Activated T-helper 17 cell treated with anti-CD3 and anti-CD28 coated beads, Interleukin-2, amount 50 U/mL, for 72 hours (primary cell): ENCODE measurements around the gene TTLL1. TPM values are rescaled to one million over a fixed set of nuclear protein-coding genes. Genes with fewer than 3 reads are reported as not detected.

ENCODE experiments used
- ATAC-seq: fragments of 150-1000 bp; cut with Tn5 transposase; replicated peaks from 2 replicates; pipeline ENCODE4 v1.10.0; 2021; ENCODE audit warnings: mild to moderate bottlenecking, moderate library complexity
- H3K27ac Mint-ChIP-seq: one replicate; pipeline ENCODE4 v1.8.0; 2022; ENCODE audit warnings: mixed read lengths
- H3K27me3 Mint-ChIP-seq: one replicate; pipeline ENCODE4 v1.8.0; 2022; ENCODE audit warnings: mixed read lengths
- H3K36me3 Mint-ChIP-seq: one replicate; pipeline ENCODE4 v1.8.0; 2022; ENCODE audit warnings: low read depth, mild to moderate bottlenecking, mixed read lengths
- H3K4me1 Mint-ChIP-seq: one replicate; pipeline ENCODE4 v1.8.0; 2022; ENCODE audit warnings: mixed read lengths
- H3K4me3 Mint-ChIP-seq: one replicate; pipeline ENCODE4 v1.8.0; 2022; ENCODE audit warnings: mild to moderate bottlenecking, mixed read lengths
- H3K9me3 Mint-ChIP-seq: one replicate; pipeline ENCODE4 v1.8.0; 2022; ENCODE audit warnings: mixed read lengths
- total RNA-seq, 2 donors: library from RNA; stranded (reverse); gene quantifications; one replicate each; pipeline ENCODE4 v1.2.3, GENCODE V29; 2022

The TTLL1 gene
- total RNA-seq = 1 to 10 TPM; 2.9 to 4.1 TPM

DNA sequence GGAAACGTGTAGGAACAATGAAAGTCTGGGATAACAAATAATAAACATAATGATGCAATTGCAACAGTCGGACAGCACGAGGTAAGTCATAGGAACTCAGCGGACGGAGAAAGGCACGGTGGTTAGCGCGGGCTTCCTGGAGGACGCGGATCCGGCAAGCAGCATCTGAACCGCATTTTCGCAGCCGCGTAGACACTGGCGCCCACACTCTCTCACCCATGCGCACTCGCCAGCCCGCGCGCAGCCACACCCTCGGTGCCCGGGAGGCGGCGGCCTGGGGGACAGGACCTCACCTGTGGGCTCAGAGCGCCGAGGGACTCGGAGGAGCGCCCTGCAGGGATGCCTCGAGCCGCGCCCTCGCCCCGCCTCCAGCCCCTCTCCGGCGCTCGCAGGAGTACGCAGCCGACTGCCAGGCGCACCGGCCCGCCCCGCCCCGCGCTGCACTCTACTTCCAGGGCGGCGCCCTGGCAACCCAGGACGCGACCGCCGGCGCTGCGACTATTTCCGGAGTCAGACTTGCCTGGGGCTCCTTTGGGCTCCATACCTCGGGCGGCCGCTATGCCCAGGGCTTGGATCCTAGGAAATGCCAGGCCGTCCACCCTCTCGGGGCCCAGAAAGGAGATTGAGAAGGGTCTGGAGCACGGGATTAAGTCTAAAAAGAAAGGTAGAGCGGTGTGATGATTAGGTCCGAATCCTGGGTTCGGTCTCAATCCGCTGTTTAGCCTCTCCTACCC, at the start of gene TTLL1:
TTLL1 (minus strand) TSS at position 408 of the 734 bp plus-strand sequence. CDS start 13,805 bp downstream, outside the sequence.
- H3K4me3 Mint-ChIP-seq = peak within 1 kb of the TSS; percentile 97
- H3K36me3 Mint-ChIP-seq = no peaks in the 10 kb centered on the region
- H3K27ac Mint-ChIP-seq = peak within 1 kb of the TSS; percentile 87
- H3K4me1 Mint-ChIP-seq = peaks cover 14% of the 10 kb centered on the region
- H3K27me3 Mint-ChIP-seq = no peaks in the 10 kb centered on the region
- H3K9me3 Mint-ChIP-seq = no peaks in the 10 kb centered on the region
- ATAC-seq = peak; percentile 95

DNA sequence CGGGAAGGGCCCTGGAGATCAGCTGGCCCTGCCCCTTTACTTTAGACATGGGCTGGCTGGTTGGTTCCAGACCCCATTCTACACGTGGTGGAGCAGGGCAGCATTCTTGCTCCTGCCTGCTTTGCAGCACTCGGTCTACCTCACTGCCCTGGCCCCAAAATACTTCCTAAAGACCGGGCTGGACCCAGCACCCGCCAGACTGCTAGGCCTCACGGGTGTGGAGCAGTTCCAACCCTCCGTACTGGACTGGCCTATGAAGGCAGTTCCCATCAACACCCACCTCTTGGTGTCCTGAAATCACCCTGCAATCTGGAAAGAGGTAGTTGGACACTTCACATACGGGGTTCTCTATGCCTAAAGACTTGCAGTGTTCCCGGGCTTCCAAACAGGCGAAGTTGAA, 47.6 kb upstream of the TTLL1 start:
- Mint-ChIP-seq H3K36me3 (peaks cover 86% of the 10 kb centered on the region), H3K9me3 (no peaks in the 10 kb centered on the region), H3K27ac (no peak overlapping the region), H3K27me3 (no peaks in the 10 kb centered on the region), H3K4me3 (no peak overlapping the region), H3K4me1 (no peaks in the 10 kb centered on the region)
- no peak for ATAC-seq

DNA sequence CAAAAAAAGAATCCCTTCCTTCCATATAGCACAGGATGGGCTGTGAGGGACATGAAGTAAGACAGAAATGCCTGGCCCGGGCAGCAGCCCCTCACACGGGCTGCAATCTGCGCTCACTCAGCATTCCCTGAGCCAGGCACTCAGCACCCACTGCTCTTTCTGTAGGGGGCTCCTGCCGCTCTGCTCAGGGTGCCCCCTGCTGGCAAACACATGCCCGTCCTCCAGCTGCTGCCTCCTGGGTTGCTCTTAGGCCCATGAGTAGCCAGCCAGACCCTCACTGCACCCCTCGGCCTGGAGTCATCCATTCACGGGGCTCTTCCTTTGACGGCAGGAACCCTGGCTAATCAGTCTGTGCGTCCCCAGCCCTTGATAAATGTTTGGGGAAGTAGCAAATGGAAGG, 47.1 kb upstream of the TTLL1 start:
- H3K9me3 Mint-ChIP-seq = no peaks in the 10 kb centered on the region
- no peak overlapping the region for H3K4me3 Mint-ChIP-seq
- H3K27ac Mint-ChIP-seq = no peak overlapping the region
- peak; percentile 56 for ATAC-seq
- peaks cover 91% of the 10 kb centered on the region for H3K36me3 Mint-ChIP-seq
- H3K4me1 Mint-ChIP-seq = no peaks in the 10 kb centered on the region
- no peaks in the 10 kb centered on the region for H3K27me3 Mint-ChIP-seq

DNA sequence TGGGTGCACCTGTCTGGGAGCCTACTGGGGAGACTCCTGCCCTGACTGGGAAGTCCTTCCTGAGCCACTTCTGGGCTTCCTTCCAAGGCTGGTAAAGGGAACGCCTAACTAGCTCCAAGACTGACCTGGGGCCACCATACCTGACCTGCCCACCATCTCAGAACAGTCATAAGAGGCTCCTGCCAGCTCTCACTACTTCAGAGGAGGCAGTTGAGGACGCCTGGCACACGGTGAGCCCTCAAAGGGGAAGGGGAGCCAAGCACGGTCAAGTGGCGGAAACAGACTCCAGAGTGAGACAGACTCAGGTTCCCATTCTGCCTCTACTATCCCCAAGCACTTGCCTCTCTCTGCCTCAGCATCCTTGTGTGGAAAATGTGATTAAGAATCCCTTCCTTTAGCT, 46.4 kb upstream of the TTLL1 start:
- H3K4me1 Mint-ChIP-seq = no peaks in the 10 kb centered on the region
- peaks cover 84% of the 10 kb centered on the region for H3K36me3 Mint-ChIP-seq
- no peaks in the 10 kb centered on the region for H3K9me3 Mint-ChIP-seq
- no peaks in the 10 kb centered on the region for H3K27me3 Mint-ChIP-seq
- no peak overlapping the region for H3K4me3 Mint-ChIP-seq
- H3K27ac Mint-ChIP-seq = no peak overlapping the region
- ATAC-seq = no peak

DNA sequence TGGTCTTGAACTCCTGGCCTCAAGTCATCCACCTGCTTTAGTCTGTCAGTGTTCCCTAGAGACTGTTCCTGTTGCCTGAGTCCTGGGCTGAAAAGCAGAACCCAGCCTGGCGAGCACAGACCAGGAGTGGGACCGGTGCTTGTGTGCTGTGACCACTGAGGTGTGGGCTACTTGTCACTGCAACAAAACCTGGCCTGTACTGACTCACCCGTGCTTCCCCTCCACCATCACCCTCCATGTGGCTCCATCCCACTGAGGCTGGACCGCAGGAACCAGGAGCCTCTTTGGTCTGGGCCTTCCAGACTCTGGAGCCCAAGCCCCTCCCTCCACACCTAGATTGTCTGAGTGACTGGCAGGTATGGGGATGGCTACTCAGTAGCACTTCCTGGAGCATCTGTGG, 45.4 kb upstream of the TTLL1 start:
- H3K36me3 Mint-ChIP-seq = peaks cover 74% of the 10 kb centered on the region
- ATAC-seq = no peak
- no peak overlapping the region for H3K27ac Mint-ChIP-seq
- H3K4me1 Mint-ChIP-seq = no peaks in the 10 kb centered on the region
- H3K4me3 Mint-ChIP-seq = no peak overlapping the region
- no peaks in the 10 kb centered on the region for H3K27me3 Mint-ChIP-seq
- H3K9me3 Mint-ChIP-seq = no peaks in the 10 kb centered on the region

DNA sequence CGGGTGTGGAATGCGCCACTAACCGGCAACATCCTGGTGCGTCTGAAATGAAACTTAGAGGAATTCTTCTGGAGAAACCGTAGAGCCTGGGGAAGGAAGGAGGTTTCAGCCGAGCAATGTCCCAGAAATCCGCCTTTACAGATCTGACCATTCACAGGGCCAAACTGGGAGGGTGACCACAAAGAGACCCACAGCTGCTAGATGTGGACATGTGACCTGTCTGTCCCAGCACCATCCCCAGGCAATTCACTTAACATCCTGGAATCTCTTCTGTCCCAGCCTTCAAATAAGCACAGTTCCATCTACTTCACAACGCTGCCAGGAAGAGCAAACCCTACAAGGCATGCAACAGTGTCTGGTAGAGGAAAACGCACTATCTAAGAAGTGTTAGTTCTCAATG, 44.2 kb upstream of the TTLL1 start:
- peaks cover 63% of the 10 kb centered on the region for H3K36me3 Mint-ChIP-seq
- H3K4me3 Mint-ChIP-seq = no peak overlapping the region
- ATAC-seq = no peak
- H3K27me3 Mint-ChIP-seq = no peaks in the 10 kb centered on the region
- no peaks in the 10 kb centered on the region for H3K9me3 Mint-ChIP-seq
- no peaks in the 10 kb centered on the region for H3K4me1 Mint-ChIP-seq
- no peak overlapping the region for H3K27ac Mint-ChIP-seq

DNA sequence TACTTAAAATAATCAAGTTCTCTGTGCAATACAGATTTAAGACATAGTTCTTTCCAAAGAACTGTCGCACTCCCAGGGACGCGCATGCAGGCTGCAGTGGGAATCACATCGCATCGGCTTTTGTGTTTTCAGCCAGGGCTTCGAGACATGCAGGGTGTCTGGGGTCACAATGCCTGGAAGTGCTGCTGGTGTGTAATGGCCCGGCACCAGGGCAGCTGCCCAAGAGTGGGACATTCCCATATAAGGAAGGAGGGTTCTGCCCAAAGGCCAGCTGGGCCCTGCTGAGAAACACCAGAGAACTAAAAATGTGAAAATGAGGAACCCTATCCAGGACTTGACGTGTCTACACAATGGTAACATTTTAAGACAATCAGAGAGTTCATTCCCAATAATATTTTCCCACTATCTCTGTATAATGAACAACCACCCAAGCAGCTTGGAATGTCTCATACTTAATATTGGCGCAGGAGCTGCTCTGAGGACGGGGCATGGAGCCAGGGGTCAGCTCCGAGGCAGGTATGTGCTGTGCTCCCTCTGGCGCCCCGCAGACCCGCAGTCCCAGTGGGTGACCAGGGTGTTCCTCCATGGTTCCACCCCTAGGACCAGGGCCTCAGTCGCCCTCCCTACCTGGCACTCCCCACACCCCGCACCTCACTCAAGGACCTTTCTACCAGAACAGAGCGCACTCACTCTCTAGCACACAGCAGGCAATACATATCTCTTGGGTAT, 42.7 kb upstream of the TTLL1 start:
- no peaks in the 10 kb centered on the region for H3K4me1 Mint-ChIP-seq
- no peak overlapping the region for H3K4me3 Mint-ChIP-seq
- no peaks in the 10 kb centered on the region for H3K27me3 Mint-ChIP-seq
- no peak for ATAC-seq
- no peak overlapping the region for H3K27ac Mint-ChIP-seq
- peaks cover 50% of the 10 kb centered on the region for H3K36me3 Mint-ChIP-seq
- H3K9me3 Mint-ChIP-seq = no peaks in the 10 kb centered on the region

DNA sequence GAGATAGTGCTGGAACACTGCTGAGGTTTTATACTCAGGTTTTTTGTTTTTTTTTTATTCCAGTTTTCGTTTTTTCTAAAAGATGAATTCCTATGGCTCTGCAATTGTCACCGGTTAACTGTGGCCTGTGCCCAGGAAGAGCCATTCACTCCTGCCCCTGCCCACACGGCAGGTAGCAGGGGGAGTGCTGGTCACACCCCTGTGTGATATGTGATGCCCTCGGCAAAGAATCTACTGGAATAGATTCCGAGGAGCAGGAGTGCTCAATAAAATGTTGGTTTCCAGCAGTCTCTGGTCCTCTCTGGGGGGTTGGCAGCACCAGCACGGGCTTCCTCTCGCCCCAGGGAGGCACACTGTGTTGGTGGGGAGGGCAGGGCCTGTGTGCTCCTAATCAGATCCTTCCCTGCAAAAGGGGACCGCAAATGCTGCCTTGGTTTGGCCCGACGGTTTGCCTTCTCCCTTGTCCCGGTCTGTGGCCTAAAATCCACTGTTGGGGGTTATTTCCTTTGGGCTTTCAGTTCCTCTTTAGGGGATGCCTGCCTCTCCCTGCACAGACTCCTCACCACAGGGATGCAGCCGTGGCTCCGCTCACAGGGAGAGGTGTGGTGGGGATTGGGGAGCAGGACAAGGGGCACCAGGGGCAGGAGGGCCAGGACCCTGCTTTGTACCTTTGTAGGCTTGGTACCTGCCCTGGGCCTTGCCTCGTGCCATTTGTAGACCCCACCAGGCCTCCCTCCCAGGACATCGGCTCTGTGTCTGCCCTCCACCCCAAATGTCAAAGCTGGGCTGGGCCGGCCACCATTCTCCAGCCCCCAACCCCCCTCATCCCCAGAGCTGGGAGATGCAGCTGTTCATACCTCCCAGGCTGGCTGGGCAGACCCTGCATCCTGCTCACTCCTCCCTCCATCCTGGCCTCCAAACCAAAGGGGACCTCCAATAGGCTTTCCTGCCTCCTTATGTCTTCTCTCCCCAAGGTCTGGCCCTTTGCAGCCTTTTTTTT, 40.5 kb upstream of the TTLL1 start:
- Mint-ChIP-seq H3K27ac (no peak overlapping the region), H3K4me3 (no peak overlapping the region), H3K36me3 (peaks cover 33% of the 10 kb centered on the region), H3K9me3 (no peaks in the 10 kb centered on the region), H3K4me1 (no peaks in the 10 kb centered on the region), H3K27me3 (no peaks in the 10 kb centered on the region)
- no peak for ATAC-seq

DNA sequence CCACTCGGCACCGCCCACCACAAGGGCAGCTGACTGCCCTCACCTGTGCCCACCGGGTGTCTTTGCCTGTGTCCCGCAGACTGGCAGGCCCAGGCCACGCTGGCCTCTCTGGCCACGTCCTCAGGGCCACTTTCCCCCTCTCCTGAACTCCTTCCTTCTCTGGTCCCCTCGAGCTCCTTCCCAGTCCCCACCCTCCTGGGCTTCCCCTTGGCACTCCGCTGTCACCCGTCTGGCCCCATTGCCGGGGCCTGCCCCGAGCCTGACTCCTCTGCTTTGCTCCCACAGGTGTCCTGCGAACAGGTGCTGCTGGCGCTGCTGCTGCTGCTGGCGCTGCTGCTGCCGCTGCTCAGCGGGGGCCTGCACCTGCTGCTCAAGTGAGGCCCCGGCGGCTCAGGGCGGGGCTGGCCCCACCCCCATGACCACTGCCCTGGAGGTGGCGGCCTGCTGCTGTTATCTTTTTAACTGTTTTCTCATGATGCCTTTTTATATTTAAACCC, 39.8 kb upstream of the TTLL1 start:
- H3K4me1 Mint-ChIP-seq = no peaks in the 10 kb centered on the region
- H3K9me3 Mint-ChIP-seq = no peaks in the 10 kb centered on the region
- H3K27me3 Mint-ChIP-seq = no peaks in the 10 kb centered on the region
- H3K27ac Mint-ChIP-seq = no peak overlapping the region
- no peak for ATAC-seq
- peaks cover 27% of the 10 kb centered on the region for H3K36me3 Mint-ChIP-seq
- no peak overlapping the region for H3K4me3 Mint-ChIP-seq

DNA sequence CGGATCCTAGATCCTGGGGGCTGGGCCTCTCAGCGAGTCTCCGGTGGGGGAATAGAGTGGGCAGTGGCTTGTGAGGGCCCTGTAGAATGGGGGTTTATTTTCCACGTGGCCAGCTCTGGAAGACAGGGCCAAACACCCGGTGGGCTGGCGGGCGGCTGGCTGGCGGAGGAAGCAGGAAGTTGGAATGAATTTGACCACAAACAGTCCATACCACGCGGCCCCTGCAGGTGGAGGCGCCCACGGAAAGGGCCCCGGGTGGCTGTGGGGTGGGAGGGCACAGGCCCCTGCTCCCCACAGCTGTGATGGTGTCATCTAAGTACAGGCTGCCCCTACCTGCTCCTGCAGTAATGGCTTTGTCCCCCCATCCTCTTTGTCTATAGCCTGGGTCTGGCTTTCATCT, 38.9 kb upstream of the TTLL1 start:
- no peak overlapping the region for H3K4me3 Mint-ChIP-seq
- H3K9me3 Mint-ChIP-seq = no peaks in the 10 kb centered on the region
- no peak overlapping the region for H3K27ac Mint-ChIP-seq
- ATAC-seq = no peak
- no peaks in the 10 kb centered on the region for H3K27me3 Mint-ChIP-seq
- H3K36me3 Mint-ChIP-seq = peaks cover 19% of the 10 kb centered on the region
- H3K4me1 Mint-ChIP-seq = no peaks in the 10 kb centered on the region

DNA sequence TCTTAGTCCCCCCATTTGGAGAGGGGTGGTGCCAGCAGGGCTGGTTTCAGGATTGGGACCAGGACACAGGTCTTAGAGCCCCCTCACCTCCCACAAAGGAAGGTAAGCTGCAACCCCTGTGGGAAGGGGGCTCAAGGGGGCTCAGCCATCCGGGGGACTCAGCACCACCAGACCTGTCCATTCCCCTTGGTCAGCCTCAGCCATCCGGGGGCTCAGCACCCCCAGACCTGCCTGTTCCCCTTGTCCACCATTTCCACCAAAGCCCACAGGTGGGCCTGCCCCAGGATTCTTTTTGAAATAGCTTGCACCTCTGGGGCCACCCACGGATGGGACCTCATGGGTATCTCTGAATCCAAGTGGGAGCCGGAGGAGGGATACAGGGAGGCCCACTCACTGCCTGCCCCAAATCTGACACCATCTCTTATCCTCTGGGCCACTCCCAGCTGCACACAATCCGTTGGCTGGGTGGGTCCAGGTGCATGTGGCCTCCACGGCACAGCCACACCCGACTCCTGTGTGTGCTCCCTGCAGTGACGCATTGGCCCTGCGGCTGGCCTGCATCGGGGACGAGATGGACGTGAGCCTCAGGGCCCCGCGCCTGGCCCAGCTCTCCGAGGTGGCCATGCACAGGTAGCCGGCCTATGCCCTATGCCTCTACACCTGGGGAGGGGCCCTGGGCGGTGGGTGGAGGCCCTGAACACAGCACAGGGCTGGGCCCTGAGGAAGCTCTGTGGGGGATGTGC, 38.1 kb upstream of the TTLL1 start:
- ATAC-seq = no peak
- Mint-ChIP-seq H3K27me3 (no peaks in the 10 kb centered on the region), H3K27ac (peak overlapping the region; percentile 48), H3K4me1 (peaks cover 5% of the 10 kb centered on the region), H3K9me3 (no peaks in the 10 kb centered on the region), H3K4me3 (no peak overlapping the region), H3K36me3 (peaks cover 11% of the 10 kb centered on the region)

DNA sequence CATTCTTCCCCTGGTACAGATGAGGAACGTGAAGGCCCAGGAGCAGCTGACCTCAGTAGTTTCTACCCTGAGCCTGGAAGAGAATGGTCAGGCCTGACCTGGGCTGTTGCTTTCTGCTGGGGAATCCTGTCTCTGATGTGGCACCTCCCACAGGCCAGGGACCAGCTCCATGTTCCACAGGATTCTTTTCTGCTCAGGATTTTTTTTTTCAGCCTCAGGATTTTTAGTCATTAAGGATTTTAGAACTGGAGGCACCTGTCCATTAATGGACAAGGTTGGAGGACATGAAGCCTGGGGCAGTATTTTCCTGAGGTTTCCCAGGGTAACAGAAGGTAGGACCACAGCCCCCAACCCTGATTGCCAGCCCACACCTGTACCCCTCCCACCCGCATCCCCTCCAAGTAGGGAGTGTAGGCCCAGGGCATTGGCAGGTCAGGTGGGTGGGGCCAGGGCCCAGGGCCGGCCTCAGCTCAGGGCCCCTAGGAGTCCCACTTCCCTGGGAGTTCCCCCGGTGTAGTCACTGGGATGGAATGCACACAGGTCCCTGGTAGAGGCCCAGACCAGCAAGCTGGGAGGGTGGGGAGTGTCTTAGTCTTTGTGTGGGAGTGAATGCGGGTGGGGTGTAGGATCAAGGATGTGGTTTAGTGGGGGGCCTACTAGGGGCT, 37.4 kb upstream of the TTLL1 start:
- peak overlapping the region; percentile 48 for H3K27ac Mint-ChIP-seq

DNA sequence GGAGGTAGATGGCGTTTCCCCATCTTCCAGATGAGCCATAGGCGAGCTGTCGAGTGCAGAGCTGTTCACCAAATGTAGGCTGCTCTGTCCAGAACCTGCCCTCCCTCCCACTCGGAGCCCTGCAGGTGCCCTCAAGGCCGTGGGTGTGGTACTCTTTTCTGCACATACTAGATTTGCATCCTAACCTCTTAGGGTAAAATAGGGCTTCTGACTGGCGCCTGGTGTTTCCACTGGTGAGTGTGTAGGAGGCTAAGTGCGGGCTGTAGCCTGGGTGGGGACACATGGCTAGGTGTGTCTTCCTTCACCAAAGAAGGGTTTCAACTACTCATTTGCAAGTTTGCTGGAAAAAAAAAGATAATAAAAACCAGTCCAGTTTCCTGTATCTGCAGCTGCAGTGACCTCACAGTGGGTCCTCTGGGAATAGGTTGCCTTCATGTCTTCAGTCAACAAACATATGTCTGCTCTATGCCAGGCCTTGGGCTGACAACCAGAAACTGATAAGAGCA, 29.8 kb upstream of the TTLL1 start:
- Mint-ChIP-seq H3K27ac (peak overlapping the region; percentile 46), H3K4me1 (peaks cover 5% of the 10 kb centered on the region), H3K4me3 (no peak overlapping the region), H3K36me3 (no peaks in the 10 kb centered on the region), H3K27me3 (no peaks in the 10 kb centered on the region), H3K9me3 (no peaks in the 10 kb centered on the region)
- peak; percentile 42 for ATAC-seq

More for the DNA sequence above, 37.4 kb upstream of the TTLL1 start:
- no peak for ATAC-seq
- Mint-ChIP-seq H3K36me3 (peaks cover 4% of the 10 kb centered on the region), H3K27me3 (no peaks in the 10 kb centered on the region), H3K9me3 (no peaks in the 10 kb centered on the region), H3K4me3 (no peak overlapping the region), H3K4me1 (peaks cover 5% of the 10 kb centered on the region)
